Measurements from ENCODE around the gene PGK2.

GRCh38 chr6:49805246-49805645 is 18.2 kb upstream of the PGK2 start:
- TF ChIP-seq CTCF (IDR thresholded peaks at IDR 0.05) (no peak), ZFX (IDR thresholded peaks at IDR 0.05; ENCODE audit: borderline replicate concordance) (no peak)
